Stomach (tissue), 4 donors: Measurements from ENCODE around the gene CNGA1.

Experiments used
- CTCF ChIP-seq, 7 experiments: fragments of 450-650 bp in 4 of 7; fragments of 200-600 bp in 3 of 7; sonication (generic) in 3 of 7; IDR thresholded peaks; one replicate each; pipeline ENCODE4 v1.5.1; 2016 to 2019; ENCODE audit warnings: antibody characterized with exemption in 7 of 7, control low read depth in 2 of 7, mild to moderate bottlenecking in 1 of 7
- EP300 ChIP-seq: sonication (generic); formaldehyde crosslinking; IDR thresholded peaks from one replicate; pipeline ENCODE4 v1.6.1; 2017; ENCODE audit warnings: antibody characterized with exemption
- POLR2A ChIP-seq, 4 donors: fragments of 450-650 bp; IDR thresholded peaks; one replicate each; pipeline ENCODE4 v1.6.1; 2016; ENCODE audit warnings: antibody characterized with exemption in 4 of 4, control low read depth in 2 of 4, mild to moderate bottlenecking in 1 of 4, moderate library complexity in 1 of 4

DNA sequence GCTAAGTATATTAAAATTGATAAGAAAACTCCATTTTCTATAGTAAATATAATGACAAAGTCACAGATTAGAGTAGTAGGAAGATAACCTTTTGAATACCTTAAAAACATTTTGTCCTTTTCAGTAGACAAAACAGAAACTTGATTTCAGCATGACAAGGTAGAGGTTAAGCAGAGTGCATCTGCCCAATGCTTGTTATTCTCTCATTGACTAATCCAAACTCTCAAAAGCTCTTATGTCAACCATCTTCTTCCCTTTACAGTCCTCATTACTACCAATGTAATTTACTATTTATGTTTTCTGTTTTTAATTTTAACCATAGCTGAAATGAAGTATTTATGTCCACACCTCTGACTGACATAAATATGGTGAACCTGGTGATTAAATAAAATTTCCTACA lies 11.2 kb upstream of the CNGA1 start:
- no peak for TF ChIP-seq EP300
- TF ChIP-seq CTCF (IDR thresholded peaks at IDR 0.05), result no peak
- no peak for TF ChIP-seq POLR2A (IDR thresholded peaks at IDR 0.05)
